NCI-H128 (cell line): Measurements from ENCODE around the gene SOX2.
"Not testable (repeated sequence)": the region's sequence is repeated elsewhere in the genome, so short reads cannot be mapped to it uniquely, and the experiment has no call there.

Experiments
- DNase-seq: peaks from one replicate; lab custom pipeline; 2025; ENCODE audit not compliant: unreplicated experiment; lab: John Stamatoyannopoulos, UW

The SOX2 gene

DNA sequence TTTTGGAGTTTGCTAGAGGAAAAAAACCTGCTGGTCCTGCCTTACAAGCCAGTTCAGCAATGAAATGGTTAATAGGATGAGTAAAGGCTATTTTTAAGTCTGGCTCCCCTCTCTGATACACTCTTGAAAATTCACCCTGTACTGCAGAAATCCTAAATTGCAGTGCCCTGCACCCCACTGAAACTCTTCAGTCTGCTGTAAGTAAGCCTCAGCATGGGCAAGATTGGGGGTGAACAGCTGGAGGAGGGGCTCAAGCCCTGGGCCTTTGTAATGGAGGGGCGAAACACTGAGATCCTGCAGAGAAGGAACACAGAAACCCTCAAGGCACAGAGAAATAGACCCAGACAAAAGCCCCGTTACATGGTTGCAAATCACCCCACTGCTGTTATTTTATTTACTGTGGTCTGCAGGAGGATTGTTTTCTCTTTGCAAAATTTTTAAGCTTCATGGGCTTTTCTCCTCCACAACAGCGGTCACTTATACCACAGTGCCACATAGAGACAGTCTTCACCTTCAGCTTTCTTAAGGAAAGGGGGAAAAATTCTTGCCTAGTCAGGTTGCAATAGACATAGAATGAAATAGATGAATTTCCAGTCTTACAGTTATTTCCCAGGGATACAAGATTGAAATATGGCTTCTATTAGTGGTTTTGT lies 45.0 kb downstream of the SOX2 start:
- DNase-seq: no peak

DNA sequence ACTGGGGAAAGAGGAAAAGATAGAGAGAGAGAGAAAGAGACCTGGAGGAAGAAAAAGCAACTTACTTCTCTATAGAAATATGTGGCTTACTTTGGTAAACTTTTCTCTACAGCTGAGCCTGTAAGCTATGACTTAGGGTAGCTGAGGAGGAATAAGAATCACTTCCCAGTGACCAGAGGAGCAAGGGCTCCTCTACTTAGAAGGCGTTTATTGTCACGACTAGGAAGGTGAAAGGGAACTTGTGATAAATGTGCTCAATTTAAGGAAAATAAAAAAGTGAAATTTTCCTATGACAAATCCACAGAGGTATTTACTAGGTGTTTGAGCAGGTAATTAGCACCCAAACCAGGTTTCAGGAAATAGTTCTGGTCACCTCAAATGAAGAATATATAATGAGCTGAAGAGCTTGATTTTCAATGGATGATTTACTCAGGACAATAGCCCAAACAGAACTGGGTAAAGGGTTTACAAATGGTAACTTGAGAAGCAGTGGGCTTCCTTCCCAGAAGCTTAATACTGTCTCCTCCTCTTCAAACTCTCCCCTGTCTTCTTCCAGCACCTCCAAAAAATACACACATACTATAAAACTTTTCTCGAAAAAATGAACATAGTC lies 46.1 kb downstream of the SOX2 start:
- no peak for DNase-seq

- DNase-seq: no peak
These were observed 50.2 kb downstream of the SOX2 start for GRCh38 chr3:181761906-181762305.

- not testable (repeated sequence) for DNase-seq
These were observed 52.3 kb downstream of the SOX2 start for GRCh38 chr3:181764033-181764432.
